ENCODE results near the gene TBXT. TPM values are rescaled to one million over a fixed set of nuclear protein-coding genes. Genes with fewer than 3 reads are reported as not detected.

TBXT gene
- total and polyA plus RNA-seq, 2 of the 13 experiments (the other 11 are each of a cell fraction or from before 2014, with no cell fraction given): not detected

GRCh38 chr6:166179704-166180103, 12.1 kb upstream of the TBXT start (continued):
- TF ChIP-seq E2F1 (CRISPR knock-in tag; IDR thresholded peaks at IDR 0.05) (no peak), ZNF281 (CRISPR knock-in tag; IDR thresholded peaks at IDR 0.05; ENCODE audit: borderline replicate concordance) (no peak), ZNF33A (CRISPR knock-in tag; IDR thresholded peaks at IDR 0.05; ENCODE audit: borderline replicate concordance) (no peak), SRSF1 (optimal IDR thresholded peaks at IDR 0.05; ENCODE audit: low read depth, low read length) (no peak), ZNF547 (CRISPR knock-in tag; IDR thresholded peaks at IDR 0.05) (no peak), ELF3 (CRISPR knock-in tag; IDR thresholded peaks at IDR 0.05) (no peak), NFE2L1 (CRISPR knock-in tag; IDR thresholded peaks at IDR 0.05; ENCODE audit: borderline replicate concordance) (no peak), ZNF639 (CRISPR knock-in tag; conservative IDR thresholded peaks at IDR 0.05) (no peak)

- WGBS (ENCODE audit: low lambda C conversion rate): 6% methylated on average over 2 of the region's 2 CpGs
- Histone ChIP-seq H3K4me3 (replicated peaks in 1 of 3; ENCODE audit: insufficient read depth in 1 of 3, low read depth in 2 of 3, low read length in 3 of 3) (no peak overlapping the region), H3K36me3 (replicated peaks in 1 of 2; ENCODE audit: control insufficient read depth in 1 of 2, insufficient read depth in 2 of 2, low read length in 2 of 2) (no peaks in the 10 kb centered on the region), H3K27ac (ENCODE audit: extremely low read length, insufficient read depth, low read length) (no peak overlapping the region), H3K79me2 (ENCODE audit: insufficient read depth, low read length) (no peaks in the 10 kb centered on the region), H3K4me2 (ENCODE audit: low read depth, low read length) (no peak overlapping the region), H4K20me1 (ENCODE audit: insufficient read depth, low read length) (no peaks in the 10 kb centered on the region; the same call in 1 of the 2 replicates), H2AFZ (ENCODE audit: low read length) (no peak overlapping the region), H3K27me3 (ENCODE audit: control insufficient read depth in 1 of 2, insufficient read depth in 2 of 2, low read length in 2 of 2) (peaks cover 9 to 48% of the 10 kb centered on the region in 2 experiments), H3K9ac (ENCODE audit: insufficient read depth, low read depth, low read length) (no peak overlapping the region), H3K9me3 (ENCODE audit: low read length) (no peaks in the 10 kb centered on the region), H3K4me1 (ENCODE audit: insufficient read depth, low read length) (no peaks in the 10 kb centered on the region)
- CTCF ChIA-PET (ENCODE audit: low intra/inter-chr PET ratio, low total read pairs): no interaction called here
- no peak for DNase-seq (ENCODE audit: low spot score)
- in situ Hi-C loops (cut with HindIII; ENCODE audit: extremely low pct_ligation_motif_present, low pct_unique_long_range_greater_than_20kb): no loop called here
- ATAC-seq: no peak
- BruUV-seq (replicated peaks): no TSS peak
- POLR2A ChIA-PET: no interaction called here
- no peak for FAIRE-seq
- intact Hi-C loops (cut with micrococcal nuclease; ENCODE audit: unreplicated experiment): no loop called here
- no peak for TF ChIP-seq POGK (CRISPR knock-in tag; conservative IDR thresholded peaks at IDR 0.05)
- TF ChIP-seq SP5 (CRISPR knock-in tag; IDR thresholded peaks at IDR 0.05; ENCODE audit: borderline replicate concordance, low read depth): no peak
- no peak for TF ChIP-seq CENPBD1 (CRISPR knock-in tag; IDR thresholded peaks at IDR 0.05; ENCODE audit: borderline replicate concordance, low read depth)
- no peak for TF ChIP-seq RBAK (CRISPR knock-in tag; IDR thresholded peaks at IDR 0.05)
- TF ChIP-seq CREBL2 (CRISPR knock-in tag; IDR thresholded peaks at IDR 0.05; ENCODE audit: borderline replicate concordance): no peak
- no peak for TF ChIP-seq SIX4 (CRISPR knock-in tag; IDR thresholded peaks at IDR 0.05)
- TF ChIP-seq MED1 (CRISPR knock-in tag; IDR thresholded peaks at IDR 0.05): no peak
- no peak for TF ChIP-seq HOXA9 (CRISPR knock-in tag; IDR thresholded peaks at IDR 0.05; ENCODE audit: borderline replicate concordance)
- TF ChIP-seq ZSCAN9 (CRISPR knock-in tag; IDR thresholded peaks at IDR 0.05; ENCODE audit: borderline replicate concordance): no peak
Observed at GRCh38 chr6:166176106-166176505, 8.5 kb upstream of the TBXT start.
